Suprapubic skin (tissue), 4 donors: ENCODE measurements around the gene TET3.

Experiments
- CTCF ChIP-seq, 2 donors: fragments of 200-600 bp in 1 of 2; fragments of 450-650 bp in 1 of 2; sonication (generic) in 1 of 2; IDR thresholded peaks; one replicate each; pipeline ENCODE4 v1.5.1; 2016 to 2019; ENCODE audit warnings: antibody characterized with exemption in 2 of 2, mild to moderate bottlenecking in 1 of 2, moderate library complexity in 1 of 2
- EP300 ChIP-seq: sonication (generic); formaldehyde crosslinking; IDR thresholded peaks from one replicate; pipeline ENCODE4 v1.6.1; 2017; ENCODE audit warnings: antibody characterized with exemption
- POLR2A ChIP-seq, 2 donors: fragments of 450-650 bp; IDR thresholded peaks; one replicate each; pipeline ENCODE4 v1.6.1; 2017; ENCODE audit warnings: antibody characterized with exemption in 2 of 2, mild to moderate bottlenecking in 2 of 2, moderate library complexity in 2 of 2
- POLR2AphosphoS5 ChIP-seq, 3 donors: sonication (generic); formaldehyde crosslinking; IDR thresholded peaks; one replicate each; pipeline ENCODE4 v1.6.1; 2017; ENCODE audit warnings: antibody characterized with exemption in 3 of 3

GRCh38 chr2:73946666-73947065, 38.0 kb upstream of the TET3 start:
- no peak for TF ChIP-seq CTCF (IDR thresholded peaks at IDR 0.05)
- no peak for TF ChIP-seq EP300
- no peak for TF ChIP-seq POLR2A (IDR thresholded peaks at IDR 0.05)
- no peak for TF ChIP-seq POLR2AphosphoS5 (IDR thresholded peaks at IDR 0.05)
